ENCODE results near the gene MTMR6.

The MTMR6 gene

DNA sequence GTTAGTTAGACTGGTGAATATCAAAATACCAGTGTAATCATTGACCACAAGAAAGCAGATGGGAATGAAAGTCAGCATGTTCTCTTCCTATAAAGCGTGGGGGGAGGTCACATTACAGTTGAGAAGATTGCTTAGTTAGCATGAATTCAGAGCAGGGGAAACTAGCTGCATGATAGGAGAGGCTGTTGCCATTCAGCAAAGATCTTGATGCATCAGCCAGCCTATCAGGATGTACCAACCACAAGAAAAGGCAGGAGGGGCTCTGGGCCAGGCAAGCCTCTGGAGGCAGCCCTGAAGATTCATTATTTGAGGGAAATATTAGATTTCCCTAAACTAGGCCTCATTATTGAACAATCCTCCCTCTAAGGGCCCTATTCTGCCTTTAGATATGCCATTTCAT is 5.0 kb upstream of the MTMR6 start:
- H3K9ac ChIP-seq (ENCODE audit: insufficient read length, low read depth) = no peak overlapping the region
- H3K36me3 ChIP-seq (ENCODE audit: insufficient read depth, insufficient read length, low read length) = no peaks in the 10 kb centered on the region
- H3K4me3 ChIP-seq (ENCODE audit: insufficient read length, low read depth) = no peak overlapping the region
- no peak for DNase-seq (ENCODE audit: low read depth, low spot score)
- no peaks in the 10 kb centered on the region for H3K9me3 ChIP-seq (ENCODE audit: insufficient read depth, low read length)
- no peak for TF ChIP-seq SUZ12 (IDR thresholded peaks at IDR 0.05; ENCODE audit: extremely low read depth, insufficient read depth, insufficient read length)
- no peak for TF ChIP-seq YY1 (IDR thresholded peaks at IDR 0.05; ENCODE audit: insufficient read depth, insufficient read length)
- no peak for TF ChIP-seq ZNF274 (IDR thresholded peaks at IDR 0.05; ENCODE audit: low read depth, low read length)
- no peaks in the 10 kb centered on the region for H3K4me1 ChIP-seq (ENCODE audit: insufficient read depth, insufficient read length)
- H3K27me3 ChIP-seq (ENCODE audit: insufficient read depth, insufficient read length) = peaks cover 5% of the 10 kb centered on the region

DNA sequence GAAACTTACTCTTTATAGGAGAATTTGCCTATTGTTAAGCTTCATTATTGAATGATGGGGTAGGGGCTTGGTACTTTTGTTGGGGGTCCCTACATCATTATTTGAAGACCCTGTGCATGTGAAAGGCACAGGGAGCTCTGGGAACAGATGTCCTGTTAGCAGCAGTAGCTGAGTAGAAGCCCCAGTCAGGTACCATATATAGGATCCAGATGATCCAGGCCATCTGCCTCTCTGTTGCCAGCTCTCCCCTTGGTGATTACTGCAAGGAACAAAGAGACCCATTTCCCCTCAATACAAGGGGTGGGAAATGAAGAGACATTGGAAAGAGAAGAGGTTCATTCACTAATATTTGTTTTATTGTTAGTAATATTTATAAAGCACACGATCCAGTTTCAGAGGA is 4.4 kb upstream of the MTMR6 start:
- Histone ChIP-seq H3K9me3 (ENCODE audit: insufficient read depth, low read length) (no peaks in the 10 kb centered on the region), H3K27me3 (ENCODE audit: insufficient read depth, insufficient read length) (peaks cover 5% of the 10 kb centered on the region), H3K36me3 (ENCODE audit: insufficient read depth, insufficient read length, low read length) (no peaks in the 10 kb centered on the region), H3K9ac (ENCODE audit: insufficient read length, low read depth) (no peak overlapping the region), H3K4me1 (ENCODE audit: insufficient read depth, insufficient read length) (no peaks in the 10 kb centered on the region), H3K4me3 (ENCODE audit: insufficient read length, low read depth) (no peak overlapping the region)
- no peak for DNase-seq (ENCODE audit: low read depth, low spot score)
- TF ChIP-seq SUZ12 (IDR thresholded peaks at IDR 0.05; ENCODE audit: extremely low read depth, insufficient read depth, insufficient read length) (no peak), YY1 (IDR thresholded peaks at IDR 0.05; ENCODE audit: insufficient read depth, insufficient read length) (no peak), ZNF274 (IDR thresholded peaks at IDR 0.05; ENCODE audit: low read depth, low read length) (no peak)

DNA sequence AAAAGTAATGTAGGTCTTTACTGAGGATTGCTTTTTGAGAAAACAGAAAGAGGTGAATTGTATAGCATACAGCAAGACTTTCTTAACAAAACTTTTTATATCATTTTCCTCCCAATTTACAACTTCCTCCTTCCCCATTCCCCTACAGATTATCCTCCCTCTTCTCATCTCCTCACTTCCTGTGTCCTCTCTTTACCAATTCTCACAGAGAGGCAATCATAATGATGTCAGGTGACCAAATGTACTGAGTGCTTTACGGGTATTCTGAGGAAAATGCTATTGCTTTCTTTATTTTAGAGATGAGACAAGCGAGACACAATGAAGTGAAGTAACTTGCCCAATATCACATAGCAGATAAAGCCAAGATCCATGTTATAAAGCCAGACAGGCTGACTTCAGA is 1.7 kb upstream of the MTMR6 start:
- no peaks in the 10 kb centered on the region for H3K9me3 ChIP-seq (ENCODE audit: insufficient read depth, low read length)
- no peaks in the 10 kb centered on the region for H3K4me1 ChIP-seq (ENCODE audit: insufficient read depth, insufficient read length)
- TF ChIP-seq ZNF274 (IDR thresholded peaks at IDR 0.05; ENCODE audit: low read depth, low read length) (no peak), SUZ12 (IDR thresholded peaks at IDR 0.05; ENCODE audit: extremely low read depth, insufficient read depth, insufficient read length) (no peak), YY1 (IDR thresholded peaks at IDR 0.05; ENCODE audit: insufficient read depth, insufficient read length) (no peak)
- no peak overlapping the region for H3K9ac ChIP-seq (ENCODE audit: insufficient read length, low read depth)
- H3K4me3 ChIP-seq (ENCODE audit: insufficient read length, low read depth) = no peak overlapping the region
- DNase-seq (ENCODE audit: low read depth, low spot score) = no peak
- no peaks in the 10 kb centered on the region for H3K36me3 ChIP-seq (ENCODE audit: insufficient read depth, insufficient read length, low read length)
- H3K27me3 ChIP-seq (ENCODE audit: insufficient read depth, insufficient read length) = peaks cover 5% of the 10 kb centered on the region

DNA sequence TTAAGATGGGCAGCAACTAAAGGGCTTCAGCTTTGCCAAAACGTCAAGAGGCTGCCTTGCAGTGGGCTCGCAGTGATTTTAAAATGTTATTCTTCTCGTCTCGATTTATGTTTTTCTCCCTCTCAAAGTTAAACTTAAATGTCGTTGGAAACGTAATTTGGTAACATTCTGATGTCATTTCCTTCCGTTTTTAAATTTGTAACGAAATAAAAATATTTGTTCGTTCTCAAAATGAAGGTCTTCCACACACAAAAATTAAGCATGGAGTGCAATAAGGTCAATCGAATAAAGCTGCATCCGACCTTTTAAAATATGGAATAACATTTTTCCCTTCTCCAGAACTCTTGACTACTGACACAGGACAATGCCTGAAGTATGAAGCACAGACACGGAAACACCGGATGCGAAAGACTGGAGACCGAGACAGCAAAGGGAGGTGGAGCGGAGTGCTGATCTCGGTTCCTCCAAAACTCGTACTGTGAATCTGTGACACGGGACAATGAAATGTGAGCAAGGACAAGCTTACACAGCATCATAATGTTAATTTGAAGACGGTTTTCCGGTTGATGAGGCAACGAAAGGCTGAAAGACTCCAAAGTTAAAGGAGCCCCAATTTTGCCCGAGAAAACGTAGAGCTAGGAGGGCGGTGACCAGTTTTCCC is 850 bp downstream of the MTMR6 start:
- TF ChIP-seq YY1 (IDR thresholded peaks at IDR 0.05; ENCODE audit: insufficient read depth, insufficient read length) (no peak), ZNF274 (IDR thresholded peaks at IDR 0.05; ENCODE audit: low read depth, low read length) (no peak), SUZ12 (IDR thresholded peaks at IDR 0.05; ENCODE audit: extremely low read depth, insufficient read depth, insufficient read length) (no peak)
- Histone ChIP-seq H3K27me3 (ENCODE audit: insufficient read depth, insufficient read length) (peaks cover 5% of the 10 kb centered on the region), H3K9me3 (ENCODE audit: insufficient read depth, low read length) (no peaks in the 10 kb centered on the region), H3K4me1 (ENCODE audit: insufficient read depth, insufficient read length) (no peaks in the 10 kb centered on the region), H3K4me3 (ENCODE audit: insufficient read length, low read depth) (peak overlapping the region; percentile 71), H3K36me3 (ENCODE audit: insufficient read depth, insufficient read length, low read length) (no peaks in the 10 kb centered on the region), H3K9ac (ENCODE audit: insufficient read length, low read depth) (peak overlapping the region; percentile 86)
- no peak for DNase-seq (ENCODE audit: low read depth, low spot score)

DNA sequence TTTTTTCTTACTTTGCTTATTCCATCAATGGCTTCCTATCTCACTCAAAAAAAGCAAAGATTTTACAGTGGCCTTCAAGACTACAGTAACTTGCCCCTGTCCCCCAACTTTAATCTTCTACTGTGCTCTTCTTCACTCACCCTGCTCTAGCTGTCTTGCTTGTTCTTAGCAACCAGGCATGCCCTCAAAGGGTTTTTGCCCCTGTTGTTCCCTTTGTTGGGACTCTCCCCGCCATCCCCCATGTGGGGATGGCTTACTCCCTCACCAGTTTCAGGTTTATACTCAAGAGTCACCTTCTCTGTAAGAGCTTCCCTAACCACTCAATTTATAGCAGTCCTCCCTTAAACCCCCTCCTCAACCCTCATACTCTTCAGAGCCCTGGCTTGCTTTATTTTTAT is 5.4 kb downstream of the MTMR6 start:
- Histone ChIP-seq H3K4me1 (ENCODE audit: insufficient read depth, insufficient read length) (no peaks in the 10 kb centered on the region), H3K9ac (ENCODE audit: insufficient read length, low read depth) (no peak overlapping the region), H3K27me3 (ENCODE audit: insufficient read depth, insufficient read length) (no peaks in the 10 kb centered on the region), H3K9me3 (ENCODE audit: insufficient read depth, low read length) (no peaks in the 10 kb centered on the region), H3K36me3 (ENCODE audit: insufficient read depth, insufficient read length, low read length) (no peaks in the 10 kb centered on the region), H3K4me3 (ENCODE audit: insufficient read length, low read depth) (no peak overlapping the region)
- no peak for DNase-seq (ENCODE audit: low read depth, low spot score)
- no peak for TF ChIP-seq YY1 (IDR thresholded peaks at IDR 0.05; ENCODE audit: insufficient read depth, insufficient read length)
- no peak for TF ChIP-seq ZNF274 (IDR thresholded peaks at IDR 0.05; ENCODE audit: low read depth, low read length)
- no peak for TF ChIP-seq SUZ12 (IDR thresholded peaks at IDR 0.05; ENCODE audit: extremely low read depth, insufficient read depth, insufficient read length)

DNA sequence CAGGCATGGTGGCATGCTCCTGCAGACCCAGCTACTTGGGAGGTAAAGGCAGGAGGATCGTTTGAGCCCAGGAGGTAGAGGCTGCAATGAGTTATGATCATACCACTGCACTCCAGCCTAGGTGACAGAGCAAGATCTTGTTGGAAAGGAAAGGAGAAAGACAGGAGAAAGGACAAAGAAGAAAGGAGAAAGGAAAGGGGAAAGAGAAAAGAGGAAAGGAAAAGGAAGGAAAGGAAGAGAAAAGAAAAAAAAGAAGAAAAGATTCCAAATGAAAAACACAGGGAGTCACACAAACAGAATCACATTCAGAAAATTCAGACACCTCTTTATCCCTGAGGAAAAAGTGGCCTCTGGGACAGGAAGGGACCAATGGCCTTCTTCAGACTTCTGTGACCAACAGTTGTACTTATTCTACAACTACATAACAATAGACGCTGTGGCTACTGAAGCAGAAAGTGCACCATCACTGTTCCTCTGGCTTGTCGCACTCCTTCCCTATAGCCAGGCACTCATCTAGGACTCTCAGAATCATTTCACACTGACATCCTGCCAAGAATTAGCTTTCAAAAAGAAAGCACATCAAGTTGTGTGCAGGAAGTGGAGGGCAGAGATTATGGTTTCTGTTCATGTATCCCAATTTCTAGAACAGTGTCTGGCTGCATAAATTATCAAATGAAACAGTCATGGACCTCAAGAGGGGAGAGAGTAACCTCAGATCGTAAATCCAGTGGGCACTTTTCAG is 5.9 kb downstream of the MTMR6 start:
- TF ChIP-seq YY1 (IDR thresholded peaks at IDR 0.05; ENCODE audit: insufficient read depth, insufficient read length) = no peak
- no peak for TF ChIP-seq SUZ12 (IDR thresholded peaks at IDR 0.05; ENCODE audit: extremely low read depth, insufficient read depth, insufficient read length)
- no peak for TF ChIP-seq ZNF274 (IDR thresholded peaks at IDR 0.05; ENCODE audit: low read depth, low read length)
- Histone ChIP-seq H3K9me3 (ENCODE audit: insufficient read depth, low read length) (no peaks in the 10 kb centered on the region), H3K9ac (ENCODE audit: insufficient read length, low read depth) (no peak overlapping the region), H3K4me1 (ENCODE audit: insufficient read depth, insufficient read length) (no peaks in the 10 kb centered on the region), H3K27me3 (ENCODE audit: insufficient read depth, insufficient read length) (no peaks in the 10 kb centered on the region), H3K36me3 (ENCODE audit: insufficient read depth, insufficient read length, low read length) (no peaks in the 10 kb centered on the region), H3K4me3 (ENCODE audit: insufficient read length, low read depth) (no peak overlapping the region)
- no peak for DNase-seq (ENCODE audit: low read depth, low spot score)

DNA sequence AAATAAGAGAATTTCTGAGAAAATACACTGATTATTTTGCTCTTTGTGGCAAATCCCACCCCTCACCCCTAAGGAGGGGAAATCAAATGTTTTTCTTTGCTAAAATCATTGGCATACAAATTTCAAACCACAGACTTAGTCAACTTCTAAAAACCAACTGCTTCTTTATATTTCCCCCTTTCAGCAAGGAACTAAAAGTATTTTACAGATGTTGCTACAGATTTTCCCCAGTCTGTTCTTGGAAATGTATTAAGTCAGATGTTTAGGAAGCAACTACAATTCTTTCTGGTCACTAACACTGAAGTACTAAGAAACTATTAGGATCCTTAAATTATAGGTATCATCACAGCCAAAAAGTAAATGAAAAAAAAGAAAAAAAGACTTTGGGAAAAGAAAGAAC is 6.9 kb downstream of the MTMR6 start:
- H3K9ac ChIP-seq (ENCODE audit: insufficient read length, low read depth) = no peak overlapping the region
- DNase-seq (ENCODE audit: low read depth, low spot score) = no peak
- H3K4me1 ChIP-seq (ENCODE audit: insufficient read depth, insufficient read length) = no peaks in the 10 kb centered on the region
- no peaks in the 10 kb centered on the region for H3K36me3 ChIP-seq (ENCODE audit: insufficient read depth, insufficient read length, low read length)
- no peak overlapping the region for H3K4me3 ChIP-seq (ENCODE audit: insufficient read length, low read depth)
- TF ChIP-seq SUZ12 (IDR thresholded peaks at IDR 0.05; ENCODE audit: extremely low read depth, insufficient read depth, insufficient read length) (no peak), YY1 (IDR thresholded peaks at IDR 0.05; ENCODE audit: insufficient read depth, insufficient read length) (no peak), ZNF274 (IDR thresholded peaks at IDR 0.05; ENCODE audit: low read depth, low read length) (no peak)
- H3K27me3 ChIP-seq (ENCODE audit: insufficient read depth, insufficient read length) = no peaks in the 10 kb centered on the region
- H3K9me3 ChIP-seq (ENCODE audit: insufficient read depth, low read length) = no peaks in the 10 kb centered on the region

Measured in NT2/D1 (cell line).